Peyer's patch (tissue), 4 donors: ENCODE data around the gene TBXAS1. TPM values are rescaled to one million over a fixed set of nuclear protein-coding genes. Genes with fewer than 3 reads are reported as not detected.

Experiments
- DNase-seq, 3 donors: peaks; one replicate each; pipeline ENCODE4 v3.0.0-alpha.2; 2017 to 2019
- H3K27ac ChIP-seq, 4 donors: fragments of 200-600 bp; sonication (generic); one replicate each; pipeline ENCODE4 v1.5.1; 2016 to 2019
- H3K27me3 ChIP-seq, 2 donors: fragments of 200-600 bp; sonication (generic); one replicate each; pipeline ENCODE4 v1.5.1; 2019
- H3K36me3 ChIP-seq, 3 donors: fragments of 200-600 bp; sonication (generic); one replicate each; pipeline ENCODE4 v1.5.1; 2016 to 2019
- H3K4me1 ChIP-seq, 4 donors: fragments of 200-600 bp; sonication (generic); one replicate each; pipeline ENCODE4 v1.5.1; 2016 to 2019
- H3K4me3 ChIP-seq, 4 donors: fragments of 200-600 bp; sonication (generic); 1 replicate in 3 of 4; 2 replicates in 1 of 4; pipeline ENCODE4 v1.5.1; 2016 to 2019; ENCODE audit warnings: mild to moderate bottlenecking in 1 of 4
- H3K9me3 ChIP-seq, 4 donors: fragments of 200-600 bp; sonication (generic); one replicate each; pipeline ENCODE4 v1.5.1; 2016 to 2019; ENCODE audit warnings: mild to moderate bottlenecking in 1 of 4
- POLR2A ChIP-seq, 2 donors: fragments of 450-650 bp; IDR thresholded peaks; one replicate each; pipeline ENCODE4 v1.5.1; 2017; ENCODE audit warnings: antibody characterized with exemption in 2 of 2, mild to moderate bottlenecking in 2 of 2, moderate library complexity in 2 of 2
- total RNA-seq, 4 donors: library from RNA; depleted of rRNA; stranded (reverse); fragments of >200 nt; gene quantifications; one replicate each; pipeline ENCODE4 v1.1.0, GENCODE V29; 2016
- TF ChIP-seq, protein P1 (sequence below), 6 experiments: fragments of 450-650 bp in 4 of 6; fragments of 200-600 bp in 2 of 6; sonication (generic) in 1 of 6; IDR thresholded peaks; one replicate each; pipeline ENCODE4 v1.5.1; 2017 to 2019; ENCODE audit warnings: antibody characterized with exemption in 6 of 6, mild to moderate bottlenecking in 3 of 6, moderate library complexity in 1 of 6

TBXAS1 gene
- total RNA-seq, 4 donors from 2014 or later, result 11.2 to 227 (median 33.9) TPM

DNA sequence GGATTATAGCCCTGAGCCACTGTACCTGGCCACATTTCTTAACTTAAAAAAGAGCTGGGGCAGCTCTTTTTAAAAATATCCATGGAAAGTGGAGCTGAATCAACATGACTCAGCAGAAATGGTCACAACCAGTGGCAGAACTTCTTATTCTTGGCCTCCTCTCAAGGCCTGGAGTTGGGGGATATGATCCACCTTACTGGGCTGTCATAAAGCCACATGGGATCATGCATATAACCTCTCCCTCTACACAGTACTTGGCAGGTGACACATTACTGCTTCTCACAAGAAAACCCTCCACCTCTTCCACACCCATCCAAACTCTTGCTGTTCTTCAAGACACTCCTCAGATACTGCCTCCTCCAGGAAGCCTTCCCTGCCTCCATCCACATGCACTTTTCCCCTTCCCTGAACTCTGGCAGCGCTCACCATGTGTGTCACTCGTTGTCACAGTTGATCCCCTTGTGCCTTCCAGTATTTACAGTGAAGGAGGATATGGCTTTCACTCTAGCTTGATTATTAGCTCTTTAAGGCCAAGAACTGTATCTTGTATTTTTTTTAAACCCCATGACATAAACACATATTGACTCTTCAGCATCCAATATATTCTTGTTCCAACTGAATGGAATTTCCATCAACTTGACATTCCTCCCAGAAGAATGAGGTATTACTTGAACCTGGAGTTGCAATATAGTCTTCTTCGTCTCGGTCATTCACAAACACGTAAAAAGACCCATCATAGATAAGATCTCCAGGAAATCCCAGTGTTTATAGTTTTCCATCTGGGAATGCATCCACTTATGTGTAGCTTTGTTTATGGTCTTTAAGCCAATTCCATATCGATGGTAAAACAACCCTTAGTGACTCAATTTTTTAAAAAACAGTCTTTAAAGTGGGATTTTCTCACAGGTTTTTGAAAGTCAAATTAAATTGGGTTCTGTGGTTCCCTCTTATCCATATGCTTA lies 85.5 kb downstream of the TBXAS1 start:
- TF ChIP-seq POLR2A (IDR thresholded peaks at IDR 0.05), result no peak
- TF ChIP-seq, protein P1, sequence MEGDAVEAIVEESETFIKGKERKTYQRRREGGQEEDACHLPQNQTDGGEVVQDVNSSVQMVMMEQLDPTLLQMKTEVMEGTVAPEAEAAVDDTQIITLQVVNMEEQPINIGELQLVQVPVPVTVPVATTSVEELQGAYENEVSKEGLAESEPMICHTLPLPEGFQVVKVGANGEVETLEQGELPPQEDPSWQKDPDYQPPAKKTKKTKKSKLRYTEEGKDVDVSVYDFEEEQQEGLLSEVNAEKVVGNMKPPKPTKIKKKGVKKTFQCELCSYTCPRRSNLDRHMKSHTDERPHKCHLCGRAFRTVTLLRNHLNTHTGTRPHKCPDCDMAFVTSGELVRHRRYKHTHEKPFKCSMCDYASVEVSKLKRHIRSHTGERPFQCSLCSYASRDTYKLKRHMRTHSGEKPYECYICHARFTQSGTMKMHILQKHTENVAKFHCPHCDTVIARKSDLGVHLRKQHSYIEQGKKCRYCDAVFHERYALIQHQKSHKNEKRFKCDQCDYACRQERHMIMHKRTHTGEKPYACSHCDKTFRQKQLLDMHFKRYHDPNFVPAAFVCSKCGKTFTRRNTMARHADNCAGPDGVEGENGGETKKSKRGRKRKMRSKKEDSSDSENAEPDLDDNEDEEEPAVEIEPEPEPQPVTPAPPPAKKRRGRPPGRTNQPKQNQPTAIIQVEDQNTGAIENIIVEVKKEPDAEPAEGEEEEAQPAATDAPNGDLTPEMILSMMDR (IDR thresholded peaks at IDR 0.05), result no peak
- no peak overlapping the region for H3K4me3 ChIP-seq
- no peaks in the 10 kb centered on the region for H3K9me3 ChIP-seq
- H3K36me3 ChIP-seq, result no peaks in the 10 kb centered on the region
- H3K27ac ChIP-seq, result peak overlapping the region in 1 of 4 donors; percentile 53
- H3K27me3 ChIP-seq, result no peaks in the 10 kb centered on the region
- no peak for DNase-seq
- peaks cover 0 to 19% (median 4%) of the 10 kb centered on the region in 4 donors for H3K4me1 ChIP-seq

DNA sequence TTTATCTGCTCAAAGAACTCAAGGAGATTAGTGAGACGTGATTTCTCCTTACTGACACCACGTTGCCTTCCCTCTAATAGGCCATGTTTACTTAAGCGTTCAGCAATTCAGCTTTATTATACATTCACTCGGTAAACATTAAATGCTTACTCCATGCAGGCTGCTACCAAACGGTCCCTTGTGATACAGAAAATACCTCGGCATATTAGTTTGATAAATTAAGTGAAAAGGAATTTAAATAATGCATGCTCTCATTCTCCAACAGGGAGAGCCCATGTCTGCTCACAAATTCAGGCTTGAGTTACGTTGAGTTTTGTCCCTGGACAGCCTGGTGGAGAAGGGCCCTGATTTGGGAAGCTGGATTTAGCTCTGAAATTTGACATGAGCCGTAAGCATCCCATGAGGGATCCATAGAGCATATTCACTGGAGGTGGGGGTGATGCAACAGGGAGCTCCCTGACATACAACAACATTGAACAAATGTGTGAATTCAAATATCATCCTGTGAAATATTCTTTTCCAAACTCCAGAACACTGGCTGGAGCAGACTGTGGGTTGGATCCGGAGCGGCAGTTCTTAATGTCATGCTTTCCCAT lies 86.3 kb downstream of the TBXAS1 start:
- TF ChIP-seq POLR2A (IDR thresholded peaks at IDR 0.05), result no peak
- TF ChIP-seq, protein P1 (IDR thresholded peaks at IDR 0.05), result no peak
- Histone ChIP-seq H3K27ac (peak overlapping the region; percentile 5 to 81 (median 34)), H3K4me3 (no peak overlapping the region), H3K36me3 (no peaks in the 10 kb centered on the region), H3K27me3 (no peaks in the 10 kb centered on the region), H3K4me1 (peaks cover 0 to 19% (median 4%) of the 10 kb centered on the region in 4 donors), H3K9me3 (no peaks in the 10 kb centered on the region)
- no peak for DNase-seq

DNA sequence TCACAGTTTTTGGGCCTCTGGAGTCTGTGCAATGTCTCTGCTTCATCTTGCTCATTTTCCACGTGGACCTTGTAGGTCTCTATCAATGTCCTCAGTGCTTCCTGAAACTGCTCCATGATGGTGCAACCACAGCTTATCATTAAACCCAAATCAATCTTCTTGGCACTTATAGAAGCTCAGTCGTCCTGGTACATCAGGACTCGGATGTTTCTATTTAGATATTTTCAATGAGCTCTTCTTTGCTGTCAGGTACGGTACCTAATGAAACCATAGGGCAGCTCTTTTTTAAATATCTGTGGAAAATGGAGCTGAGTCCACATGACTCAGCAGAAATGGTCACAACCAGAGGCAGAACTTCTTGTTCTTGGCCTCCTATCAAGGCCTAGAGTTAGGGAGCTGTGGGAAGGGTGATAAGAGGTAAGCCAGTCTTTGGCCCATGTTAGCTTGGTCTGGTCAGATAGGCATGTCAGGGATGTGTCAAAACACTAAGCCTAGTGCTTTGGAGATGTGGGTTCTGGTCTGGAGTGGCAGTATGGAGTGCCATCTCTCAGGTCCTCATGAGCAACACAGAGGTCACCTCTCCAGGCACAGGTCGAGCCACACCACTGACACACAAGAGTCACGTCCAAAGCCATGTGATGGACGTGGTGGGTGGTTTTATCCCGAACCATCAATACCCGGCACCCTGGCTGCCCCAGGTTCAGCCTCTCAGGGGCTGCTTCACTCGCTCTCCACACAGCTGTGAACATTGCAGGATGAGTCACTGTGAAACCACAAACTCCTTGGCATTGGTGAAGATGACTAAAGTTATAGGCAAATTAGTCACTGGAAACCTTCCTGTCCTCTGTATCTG lies 87.0 kb downstream of the TBXAS1 start:
- Histone ChIP-seq H3K36me3 (no peaks in the 10 kb centered on the region), H3K27ac (peak overlapping the region; percentile 36 to 81 (median 51)), H3K4me1 (peaks cover 0 to 19% (median 4%) of the 10 kb centered on the region in 4 donors), H3K4me3 (no peak overlapping the region), H3K27me3 (no peaks in the 10 kb centered on the region), H3K9me3 (no peaks in the 10 kb centered on the region)
- TF ChIP-seq POLR2A (IDR thresholded peaks at IDR 0.05), result no peak
- TF ChIP-seq, protein P1 (IDR thresholded peaks at IDR 0.05), result no peak
- peak in 2 of 3 donors; percentile 60 to 72 for DNase-seq

DNA sequence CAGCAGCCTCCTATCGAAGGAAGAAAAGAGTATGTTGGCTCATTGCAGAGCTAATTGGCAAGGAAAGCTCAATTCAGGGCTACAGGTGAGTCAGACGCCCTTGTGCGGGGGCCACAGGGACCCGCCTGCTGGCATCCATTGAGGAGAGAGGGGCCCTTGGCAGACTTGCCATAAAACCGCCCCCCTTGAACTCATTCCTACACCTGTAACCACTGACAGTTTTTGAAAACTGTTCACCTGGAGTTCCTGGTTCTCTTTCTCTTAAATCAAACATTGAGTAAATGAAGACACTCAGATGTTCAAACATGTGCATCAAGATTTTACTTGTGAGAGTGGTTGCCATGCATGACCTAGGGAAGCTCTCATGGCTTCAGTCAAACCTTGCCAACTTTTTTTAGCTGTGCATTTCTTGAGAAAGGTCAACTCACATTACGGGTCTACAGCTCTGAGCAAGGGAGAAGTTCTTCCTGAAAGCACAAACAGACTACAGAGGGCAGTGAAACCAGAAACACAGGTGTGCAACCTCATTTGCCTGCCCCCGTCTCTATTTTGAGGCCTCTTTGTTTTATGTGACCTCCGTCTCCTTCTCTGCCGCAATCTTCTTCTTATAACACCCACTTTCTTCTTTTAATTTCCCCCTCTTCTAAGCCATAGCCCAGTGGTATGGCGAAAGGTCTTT lies 87.8 kb downstream of the TBXAS1 start:
- peak in 2 of 3 donors; percentile 55 to 59 for DNase-seq
- Histone ChIP-seq H3K27me3 (no peaks in the 10 kb centered on the region), H3K4me1 (peaks cover 0 to 19% (median 4%) of the 10 kb centered on the region in 4 donors)

DNA sequence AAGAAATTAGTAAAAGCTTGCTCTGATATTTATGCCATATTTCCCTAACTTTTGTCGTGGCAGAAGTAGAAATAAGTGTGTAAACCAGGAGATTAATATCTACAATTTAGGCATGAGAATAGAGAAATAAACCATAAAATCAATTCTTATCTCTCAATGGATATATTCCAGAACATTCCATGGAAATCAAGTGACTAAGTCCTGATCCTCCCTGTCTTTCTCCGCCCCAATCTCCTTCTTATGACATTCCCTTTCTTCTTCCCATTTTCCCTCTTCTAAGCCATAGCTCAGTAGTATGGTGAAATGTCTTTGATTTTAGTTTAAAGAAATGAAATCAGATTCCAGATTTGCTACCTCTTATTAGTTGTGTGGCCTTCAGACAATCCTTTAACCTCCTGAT lies 88.8 kb downstream of the TBXAS1 start:
- no peaks in the 10 kb centered on the region for H3K36me3 ChIP-seq

More for the DNA sequence above, 87.8 kb downstream of the TBXAS1 start:
- Histone ChIP-seq H3K9me3 (no peaks in the 10 kb centered on the region), H3K4me3 (no peak overlapping the region), H3K36me3 (no peaks in the 10 kb centered on the region), H3K27ac (peak overlapping the region; percentile 36 to 81 (median 51))
- no peak for TF ChIP-seq POLR2A (IDR thresholded peaks at IDR 0.05)

More for the DNA sequence above, 88.8 kb downstream of the TBXAS1 start:
- Histone ChIP-seq H3K9me3 (no peaks in the 10 kb centered on the region), H3K27ac (peak overlapping the region in 2 of 4 donors; percentile 49 to 81), H3K4me3 (no peak overlapping the region), H3K27me3 (no peaks in the 10 kb centered on the region), H3K4me1 (peaks cover 0 to 19% (median 4%) of the 10 kb centered on the region in 4 donors)
- DNase-seq, result no peak
- TF ChIP-seq POLR2A (IDR thresholded peaks at IDR 0.05), result no peak
- TF ChIP-seq, protein P1 (IDR thresholded peaks at IDR 0.05), result no peak
